ENCODE results near the gene F10.
"Not testable (repeated sequence)": the region's sequence is repeated elsewhere in the genome, so short reads cannot be mapped to it uniquely, and the experiment has no call there.

F10 gene

DNA sequence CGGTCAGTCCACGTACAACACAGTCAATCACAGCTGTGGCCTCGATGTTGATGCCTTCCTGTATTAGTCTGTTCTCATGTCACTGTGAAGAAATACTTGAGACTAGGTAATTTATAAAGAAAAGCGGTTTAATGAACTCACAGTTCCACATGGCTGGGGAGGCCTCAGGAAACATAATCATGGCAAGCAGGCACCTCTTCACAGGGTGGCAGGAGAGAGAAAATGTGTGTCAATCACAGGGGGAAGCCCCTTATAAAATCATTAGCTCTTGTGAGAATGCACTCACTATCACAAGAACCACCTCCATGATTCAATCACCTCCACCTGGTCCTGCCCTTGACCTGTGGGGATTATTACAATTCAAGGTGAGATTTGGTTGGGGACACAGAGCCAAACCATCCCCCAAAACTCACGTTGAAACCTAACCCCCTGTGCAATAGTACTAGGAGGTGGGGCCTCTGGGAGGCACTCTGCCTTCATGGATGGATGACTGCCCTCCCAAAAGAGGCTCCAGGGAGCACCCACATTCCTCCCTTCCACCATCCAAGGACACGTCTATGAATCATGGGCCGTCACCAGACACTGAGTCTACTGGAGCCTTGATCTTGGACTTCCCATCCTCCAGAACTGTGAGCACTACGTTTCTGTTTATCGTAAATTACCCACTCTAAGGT, 33.5 kb downstream of the F10 start:
- no peak for DNase-seq

DNA sequence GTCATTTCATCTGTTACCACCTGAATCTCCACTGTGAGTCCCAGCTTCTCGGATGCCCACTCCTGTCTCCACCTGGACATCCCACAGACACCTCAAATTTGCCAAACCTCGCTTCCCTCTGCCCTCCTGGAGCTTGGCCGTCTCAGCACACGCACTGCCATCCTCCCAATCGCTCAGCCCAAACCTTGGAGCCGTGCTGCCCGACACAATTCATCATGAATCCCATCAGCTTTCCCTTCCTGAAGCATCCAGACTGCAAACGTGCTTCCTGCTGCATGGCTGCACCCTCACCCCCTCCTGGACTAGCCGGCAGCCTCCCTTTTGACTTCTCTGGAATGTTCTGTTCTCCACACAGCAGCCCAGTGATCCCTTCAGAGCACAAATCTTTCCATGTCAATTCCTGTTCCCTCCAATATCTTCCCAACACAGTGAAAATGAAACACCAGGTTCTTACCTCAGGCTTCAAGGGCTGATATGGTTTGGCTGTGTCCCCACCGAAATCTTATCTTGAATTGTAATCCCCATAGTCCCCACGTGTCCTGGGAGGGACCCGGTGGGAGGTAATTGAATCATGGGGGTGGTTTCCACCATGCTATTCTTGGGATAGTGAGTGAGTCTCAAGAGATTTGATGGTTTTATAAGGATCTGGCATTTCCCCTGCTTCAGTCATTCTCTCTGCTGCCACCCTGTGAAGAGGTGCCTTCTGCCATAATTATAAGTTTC, 34.8 kb downstream of the F10 start:
- no peak for DNase-seq

DNA sequence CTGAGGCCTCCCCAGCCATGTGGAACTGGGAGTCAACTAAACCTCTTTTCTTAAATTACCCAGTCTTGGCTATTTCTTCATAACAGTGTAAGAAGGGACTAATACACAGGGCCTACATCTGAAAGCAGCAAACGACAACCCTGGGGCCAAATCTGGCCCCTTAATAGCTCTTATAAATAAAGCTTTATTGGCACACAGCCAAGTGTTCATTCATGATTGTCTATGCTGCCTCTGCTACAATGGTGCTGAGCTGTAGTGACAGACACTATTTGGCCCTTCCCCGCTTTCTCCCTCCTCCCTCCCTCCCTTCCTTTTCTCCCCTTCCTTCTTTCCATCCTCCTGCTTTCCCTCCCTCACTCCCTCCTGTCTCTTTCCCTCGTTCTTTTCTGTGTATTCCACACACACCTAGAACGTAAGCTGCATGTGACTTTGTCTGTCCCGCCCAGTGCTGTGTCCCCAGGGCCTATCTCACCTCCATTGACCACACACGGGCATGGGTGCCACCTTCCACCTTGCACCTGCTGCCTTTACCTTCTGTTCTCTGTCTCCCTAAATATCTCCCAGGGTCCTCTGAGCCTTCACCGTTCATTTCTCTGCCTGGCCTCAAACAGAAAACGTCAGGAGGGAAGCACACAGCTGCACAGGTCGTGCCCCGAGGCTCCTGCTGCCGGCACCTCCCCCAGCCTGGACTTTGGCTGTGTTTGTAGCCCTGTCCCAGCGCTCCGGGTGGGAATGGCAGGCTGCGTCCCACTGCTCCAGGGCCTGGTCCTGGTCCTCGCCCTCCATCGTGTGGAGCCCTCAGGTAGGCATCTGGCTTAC, 35.5 kb downstream of the F10 start, which contains the start of gene PROZ:
PROZ (plus strand) TSS at position 720 of the 819 bp plus-strand sequence; CDS start at position 733, 13 bp downstream.
- no peak for DNase-seq

DNA sequence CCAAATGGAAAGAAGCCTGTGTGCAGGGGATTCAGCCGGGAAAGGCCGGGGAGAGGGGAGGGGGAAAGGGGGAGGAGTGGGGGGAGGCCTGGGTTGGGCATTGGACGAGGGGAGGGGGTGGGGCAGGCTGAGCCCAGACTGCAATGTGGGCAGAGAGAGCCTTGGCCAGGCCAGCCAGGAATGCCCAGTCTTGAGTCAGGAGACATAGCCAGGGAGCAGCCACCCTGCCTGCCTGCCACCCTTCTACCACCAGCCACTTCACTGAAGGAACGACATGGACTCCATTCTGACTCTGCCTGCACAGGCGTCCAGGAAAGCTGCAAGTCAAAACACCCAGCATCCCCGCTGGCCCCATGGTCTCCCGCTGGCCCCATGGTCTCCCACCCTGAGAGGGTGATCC, 36.3 kb downstream of the F10 start:
- no peak for DNase-seq

DNA sequence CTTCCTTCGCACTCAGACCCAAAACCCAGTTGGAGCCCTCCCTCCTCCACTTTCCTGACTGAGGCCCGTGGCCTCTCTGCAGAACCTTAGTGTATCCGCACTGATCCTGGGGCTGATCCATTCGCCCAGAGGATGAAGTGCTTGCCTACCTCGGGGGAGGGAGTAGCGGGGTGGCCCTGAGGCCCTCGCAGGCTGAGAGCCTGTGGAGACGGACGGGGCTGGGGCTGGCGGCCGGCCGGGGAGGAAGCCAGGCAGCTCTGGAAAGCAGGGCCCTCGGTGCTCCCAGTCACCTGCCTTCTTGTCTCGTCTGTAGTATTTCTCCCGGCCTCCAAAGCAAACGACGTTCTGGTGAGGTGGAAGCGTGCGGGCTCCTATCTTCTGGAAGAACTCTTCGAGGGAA, 37.1 kb downstream of the F10 start:
- DNase-seq = no peak

DNA sequence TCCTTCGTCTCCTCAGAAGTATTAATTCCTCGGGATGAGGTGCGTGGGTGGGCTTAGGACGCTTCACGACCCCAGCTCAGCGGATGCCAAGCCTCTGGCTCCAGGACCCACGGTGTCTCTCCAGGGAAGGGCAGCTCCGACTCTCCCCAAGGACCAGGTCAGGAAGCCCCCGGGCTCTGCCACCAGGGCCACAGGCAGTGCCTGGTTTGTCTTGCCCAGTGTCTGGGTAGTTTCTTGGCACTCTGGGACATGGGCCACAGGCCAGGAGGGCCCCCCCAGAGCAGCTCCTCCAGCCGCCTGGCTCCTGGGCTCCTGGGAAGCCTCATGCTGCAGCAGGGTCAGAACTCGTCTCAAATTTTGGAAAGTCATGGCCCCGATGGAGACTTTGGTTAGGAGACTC, 38.4 kb downstream of the F10 start:
- no peak for DNase-seq

DNA sequence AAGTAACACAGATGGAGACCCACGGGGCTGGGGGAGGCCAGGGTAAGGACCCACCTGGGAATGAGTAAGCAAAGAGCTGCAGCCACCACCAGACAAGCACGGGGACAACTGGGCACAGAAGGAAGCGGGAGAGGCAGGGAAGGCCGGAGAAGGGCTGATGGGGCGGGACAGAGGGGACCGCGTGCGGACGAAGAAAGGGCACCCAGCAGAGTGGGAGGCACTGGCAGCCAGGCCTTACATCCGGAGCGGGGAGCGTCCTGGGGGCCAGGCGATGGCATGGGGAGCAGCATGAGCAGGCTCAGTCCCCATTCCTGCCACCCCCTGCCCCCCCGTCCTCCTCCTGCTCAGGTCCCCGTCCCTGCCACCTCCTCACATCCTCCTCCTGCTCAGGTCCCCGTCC, 38.8 kb downstream of the F10 start:
- no peak for DNase-seq

DNA sequence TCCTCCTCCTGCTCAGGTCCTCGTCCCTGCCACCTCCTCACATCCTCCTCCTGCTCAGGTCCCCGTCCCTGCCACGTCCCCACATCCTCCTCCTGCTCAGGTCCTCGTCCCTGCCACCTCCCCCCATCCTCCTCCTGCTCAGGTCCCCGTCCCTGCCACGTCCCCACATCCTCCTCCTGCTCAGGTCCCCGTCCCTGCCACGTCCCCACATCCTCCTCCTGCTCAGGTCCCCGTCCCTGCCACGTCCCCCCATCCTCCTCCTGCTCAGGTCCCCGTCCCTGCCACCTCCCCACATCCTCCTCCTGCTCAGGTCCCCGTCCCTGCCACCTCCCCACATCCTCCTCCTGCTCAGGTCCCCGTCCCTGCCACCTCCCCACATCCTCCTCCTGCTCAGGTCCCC, 39.4 kb downstream of the F10 start:
- not testable (repeated sequence) for DNase-seq

DNA sequence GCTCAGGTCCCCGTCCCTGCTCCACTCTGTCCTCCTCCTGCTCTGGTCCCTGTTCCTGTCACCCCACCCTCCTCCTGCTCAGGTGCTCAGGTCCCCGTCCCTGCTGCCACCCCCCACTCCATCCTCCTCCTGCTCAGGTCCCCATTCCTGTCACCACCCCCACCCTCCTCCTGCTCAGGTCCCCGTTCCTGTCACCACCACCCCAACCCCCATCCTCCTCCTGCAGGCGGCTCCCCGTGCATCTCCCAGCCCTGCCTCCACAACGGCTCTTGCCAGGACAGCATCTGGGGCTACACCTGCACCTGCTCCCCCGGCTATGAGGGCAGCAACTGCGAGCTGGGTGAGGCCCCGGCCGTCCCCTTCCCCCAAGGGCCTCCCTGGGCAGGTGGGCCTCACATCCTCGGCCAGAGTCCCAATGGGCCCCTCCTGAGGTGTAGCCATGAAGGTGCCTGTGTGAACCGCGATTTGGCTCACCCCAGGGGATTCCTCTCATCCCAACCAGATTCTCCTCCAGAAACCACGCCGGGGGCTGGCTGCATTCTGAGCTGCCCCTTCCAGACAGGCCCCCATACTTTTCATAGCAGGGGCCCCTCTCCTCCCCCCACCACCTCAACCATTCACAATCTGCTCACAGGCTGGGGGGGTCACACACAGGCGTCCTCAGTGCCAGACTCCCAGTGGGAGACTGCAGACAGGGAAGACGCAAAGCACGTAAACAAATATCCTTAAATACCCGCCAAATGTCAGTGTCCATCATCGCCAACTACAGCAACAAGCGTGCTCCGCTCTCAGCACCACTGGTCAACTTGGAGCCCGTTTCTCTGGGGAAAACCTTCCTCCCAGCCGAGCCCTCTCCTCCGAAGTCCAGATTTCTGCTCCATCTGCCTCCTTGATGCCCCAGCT, 40.4 kb downstream of the F10 start:
- no peak for DNase-seq

DNA sequence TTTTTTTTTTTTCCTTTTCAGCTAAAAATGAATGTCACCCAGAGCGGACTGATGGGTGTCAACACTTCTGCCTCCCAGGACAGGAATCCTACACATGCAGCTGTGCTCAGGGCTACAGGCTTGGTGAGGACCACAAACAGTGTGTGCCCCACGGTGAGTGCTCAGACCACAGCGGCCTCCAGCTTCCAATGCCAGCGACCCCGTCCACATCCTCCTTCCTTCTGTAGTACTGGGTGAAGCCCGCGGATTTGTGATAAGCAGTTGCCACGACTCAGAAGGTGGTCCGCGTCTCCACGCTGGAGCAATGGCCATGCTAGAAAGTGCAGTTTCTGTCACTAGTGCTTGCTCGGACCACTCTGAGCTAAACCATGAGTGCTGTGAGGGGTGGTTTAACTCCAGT, 41.9 kb downstream of the F10 start:
- no peak for DNase-seq

DNA sequence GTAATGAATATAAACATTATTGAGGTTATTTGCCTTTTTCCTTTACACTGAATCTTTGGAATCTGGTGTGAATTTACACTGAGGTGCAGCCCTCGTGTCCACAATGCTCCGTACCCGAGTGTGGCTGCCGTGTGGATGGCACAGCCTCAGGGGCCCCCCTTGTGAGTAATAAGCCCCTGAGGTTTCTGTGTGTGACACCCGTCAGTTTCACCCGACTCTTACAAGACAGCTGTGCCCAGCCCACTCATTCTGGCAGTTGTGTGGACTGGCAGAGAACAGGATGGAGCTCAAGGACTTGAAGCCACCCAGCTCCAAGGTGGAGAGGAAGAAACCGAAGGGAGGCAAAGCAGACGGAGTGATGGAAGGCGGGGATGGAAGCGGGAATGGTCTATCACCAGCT, 43.7 kb downstream of the F10 start:
- no peak for DNase-seq

DNA sequence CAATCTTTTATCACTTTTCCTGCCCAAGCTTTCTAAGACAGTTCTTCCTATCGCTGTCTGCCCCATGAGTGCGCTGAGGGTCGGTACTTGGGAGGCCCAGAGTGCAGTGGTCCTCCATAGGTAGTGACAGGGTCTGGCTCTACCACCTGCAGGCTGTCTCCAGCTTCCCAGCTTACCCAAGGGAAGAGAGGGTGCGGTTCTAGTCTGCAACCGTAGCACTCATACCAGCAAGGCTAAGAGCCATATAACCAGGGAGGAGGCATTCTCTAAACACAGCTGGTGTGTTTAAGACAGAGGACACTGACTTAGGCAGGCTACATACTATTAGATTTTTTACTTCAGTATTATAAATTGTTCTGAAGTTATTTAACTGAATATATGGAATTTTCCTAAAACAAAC, 44.1 kb downstream of the F10 start:
- DNase-seq = no peak

DNA sequence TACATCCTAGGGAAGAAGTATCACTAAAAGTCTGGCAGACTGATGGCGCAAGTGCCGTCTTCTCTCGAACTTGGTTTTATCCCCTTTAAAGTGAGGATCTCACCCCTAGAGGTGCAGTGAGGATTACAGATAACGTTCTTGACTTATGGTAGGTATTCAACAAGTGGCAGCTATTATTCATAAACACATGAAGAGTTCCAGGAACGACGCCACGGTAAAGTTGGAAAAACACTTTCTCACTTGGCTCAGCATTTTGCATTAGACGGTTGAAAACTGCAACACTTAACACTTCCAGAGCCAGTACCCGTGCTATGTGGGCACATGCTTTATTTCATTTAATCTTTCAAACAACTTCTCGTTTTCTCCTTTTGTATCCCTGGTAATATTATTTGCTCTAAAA, 44.6 kb downstream of the F10 start:
- DNase-seq = no peak

DNA sequence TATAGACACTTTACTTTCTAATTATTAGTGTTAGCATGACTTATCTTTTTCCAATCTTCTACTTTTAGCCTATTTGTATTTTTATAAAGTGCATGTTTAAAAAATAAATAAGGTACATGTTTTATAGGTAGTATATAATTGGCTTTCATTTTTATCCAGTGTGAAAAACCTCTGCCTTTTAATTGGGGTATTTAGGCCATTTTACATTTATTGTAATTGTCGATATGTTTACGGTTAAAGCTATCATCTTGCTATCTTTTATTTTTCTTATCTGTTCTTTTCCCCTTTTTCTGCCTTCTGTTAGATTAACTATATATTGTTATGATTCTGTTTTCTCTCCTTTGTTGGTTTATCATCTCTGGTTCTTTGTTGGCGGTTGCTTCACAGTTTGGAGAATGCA, 45.0 kb downstream of the F10 start:
- DNase-seq = no peak

DNA sequence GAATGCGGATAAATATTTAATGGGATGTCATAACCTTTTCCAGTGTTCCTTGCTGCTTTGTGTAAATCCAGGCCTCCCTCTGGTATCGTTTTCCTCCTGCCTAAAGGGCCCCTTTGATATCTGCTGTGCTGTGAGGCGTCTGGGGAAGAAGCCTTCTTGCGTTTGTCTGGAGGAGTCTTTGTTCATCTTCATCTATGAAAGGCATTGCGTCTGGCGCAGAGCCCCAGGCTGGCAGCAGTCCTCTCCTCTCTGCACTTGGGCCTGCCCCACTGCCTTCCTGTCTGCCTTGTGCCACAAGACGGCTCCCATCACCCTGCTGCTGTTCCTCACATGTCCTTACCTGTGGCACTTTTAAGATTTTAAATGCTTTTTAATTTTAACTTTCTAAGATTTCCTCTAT, 45.6 kb downstream of the F10 start:
- no peak for DNase-seq

DNA sequence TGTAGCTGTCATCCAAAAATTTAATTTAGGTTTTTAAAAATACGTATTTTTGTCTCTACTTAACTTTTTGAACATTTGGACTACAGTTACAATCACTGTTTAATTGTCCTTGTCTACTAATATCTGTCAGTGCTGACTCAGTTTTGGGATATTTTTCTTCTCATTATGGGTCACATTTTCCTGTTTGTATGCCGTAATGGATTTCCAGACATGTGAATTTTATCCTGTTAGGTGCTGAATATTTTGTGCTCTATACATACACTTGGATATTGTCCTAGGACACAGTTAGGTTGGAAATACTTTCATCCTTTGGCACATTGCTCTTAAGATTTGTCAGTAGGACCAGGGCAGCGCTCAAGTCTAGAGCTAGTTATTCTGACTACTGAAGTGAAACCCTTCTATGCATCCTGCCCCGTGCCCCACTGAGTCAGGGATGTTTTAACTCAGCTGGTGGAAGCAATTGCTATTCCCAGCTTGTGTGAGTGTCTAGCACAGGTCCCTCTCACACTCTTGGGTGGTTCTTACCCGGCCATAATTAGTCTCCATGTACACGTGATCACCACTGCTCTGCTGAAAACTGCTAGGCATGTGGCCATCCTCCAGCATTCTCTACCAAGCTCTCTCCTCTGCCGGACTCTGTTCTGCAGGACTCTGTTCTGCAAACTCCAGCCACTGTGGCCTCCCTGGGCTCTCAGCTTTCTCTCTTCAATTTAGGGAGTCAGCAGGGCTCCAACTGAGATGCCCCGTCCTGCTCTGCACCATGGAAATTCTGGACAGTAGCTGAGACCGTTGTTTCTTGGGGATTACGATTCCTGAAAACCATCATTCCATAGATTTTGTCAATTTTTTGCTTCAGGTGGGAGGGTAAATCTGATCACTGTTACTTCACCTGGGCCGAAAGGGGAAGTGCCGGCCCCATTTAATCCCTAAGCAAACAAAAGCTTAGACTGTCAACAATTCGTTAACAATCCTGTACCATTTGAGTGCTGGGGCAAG, 47.0 kb downstream of the F10 start:
- DNase-seq = no peak

DNA sequence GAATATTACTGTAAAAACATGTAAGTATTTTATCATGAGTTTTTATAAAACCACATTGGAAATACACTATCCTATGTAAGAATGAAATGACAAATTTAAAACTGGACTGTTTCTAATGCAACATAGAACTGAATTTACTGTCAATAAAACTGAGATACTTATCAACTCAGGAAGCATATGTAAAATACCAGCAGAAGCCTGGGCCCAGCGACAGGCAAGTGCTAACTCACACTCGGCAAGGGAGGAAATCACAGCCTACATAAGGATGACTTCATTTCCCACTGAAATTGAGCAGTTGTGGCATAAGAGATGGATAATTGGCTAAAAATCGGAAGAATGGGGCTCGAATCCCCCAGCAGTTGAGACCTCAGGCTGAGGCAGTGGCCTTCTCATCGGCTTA, 47.9 kb downstream of the F10 start:
- no peak for DNase-seq

DNA sequence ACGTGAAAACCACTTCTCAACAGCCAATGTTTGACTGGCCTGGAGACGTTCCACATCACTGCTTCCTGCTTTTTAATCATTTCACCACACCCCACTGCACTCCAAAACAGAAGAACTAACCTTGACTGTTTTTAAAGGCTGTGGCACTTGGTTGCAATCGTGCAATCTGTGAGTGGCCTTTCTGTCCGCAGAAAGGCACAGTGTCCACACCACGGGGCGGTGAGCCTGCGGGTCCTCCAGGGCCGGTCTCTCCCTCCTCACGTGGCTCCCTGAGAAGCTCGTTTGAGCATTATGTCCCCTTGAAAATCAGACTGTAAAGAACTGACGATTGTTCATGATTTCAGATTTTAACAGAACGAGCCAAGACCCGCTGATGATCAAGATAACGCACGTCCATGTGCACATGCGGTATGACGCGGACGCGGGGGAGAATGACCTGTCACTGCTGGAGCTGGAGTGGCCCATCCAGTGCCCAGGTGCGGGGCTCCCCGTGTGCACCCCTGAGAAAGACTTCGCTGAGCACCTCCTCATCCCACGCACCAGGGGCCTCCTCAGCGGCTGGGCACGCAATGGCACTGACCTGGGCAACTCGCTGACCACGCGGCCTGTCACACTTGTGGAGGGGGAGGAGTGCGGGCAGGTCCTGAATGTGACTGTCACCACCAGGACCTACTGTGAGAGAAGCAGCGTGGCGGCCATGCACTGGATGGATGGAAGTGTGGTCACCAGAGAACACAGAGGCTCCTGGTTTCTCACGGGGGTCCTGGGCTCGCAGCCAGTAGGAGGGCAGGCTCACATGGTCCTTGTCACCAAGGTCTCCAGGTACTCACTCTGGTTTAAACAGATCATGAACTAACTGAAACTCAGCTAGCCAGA, 48.9 kb downstream of the F10 start:
- no peak for DNase-seq

DNA sequence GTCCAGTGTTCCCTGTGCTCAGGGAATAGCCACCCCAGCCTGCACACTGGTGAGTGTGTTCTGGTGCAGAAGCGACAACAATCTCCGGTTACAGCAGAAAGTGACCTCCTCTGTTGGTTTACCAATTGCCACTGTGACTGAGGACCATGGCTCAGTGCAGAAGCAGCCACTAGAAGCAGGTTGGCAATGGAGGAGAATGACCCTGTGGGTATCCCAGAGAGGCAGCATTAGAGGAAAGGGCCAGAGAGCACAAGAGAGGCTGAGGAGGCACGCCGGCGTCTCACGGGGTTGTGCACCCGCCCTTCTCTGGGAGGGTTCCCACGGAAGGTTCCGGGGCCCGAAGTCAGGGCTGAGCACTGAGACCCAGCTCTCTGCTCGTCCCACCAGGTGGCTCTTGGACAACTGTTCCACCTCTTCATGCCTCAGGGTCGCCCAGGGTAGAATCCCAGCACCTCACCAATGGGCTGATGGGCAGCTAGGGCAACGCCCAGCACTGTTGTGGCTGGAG, 49.9 kb downstream of the F10 start:
- DNase-seq = no peak

DNA sequence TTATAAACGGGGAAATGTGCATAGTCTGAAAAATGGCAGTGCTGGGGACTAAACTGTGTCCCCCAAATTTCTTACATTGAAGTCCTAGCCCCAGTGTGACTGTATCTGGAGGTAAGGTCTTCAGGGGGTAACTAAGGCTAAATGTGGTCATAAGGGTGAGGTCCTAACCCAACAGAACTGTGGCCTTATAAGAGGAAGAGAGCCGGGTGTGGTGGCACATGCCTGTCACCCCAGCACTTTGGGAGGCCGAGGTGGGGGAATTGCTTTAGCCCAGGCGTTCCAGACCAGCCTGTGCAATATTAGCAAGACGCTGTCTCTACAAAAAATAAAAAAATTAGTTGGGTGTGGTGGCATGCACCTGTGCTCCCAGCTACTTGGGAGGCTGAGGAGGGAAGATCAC, 53.7 kb downstream of the F10 start:
- DNase-seq = peak in 1 of 2 experiments; percentile 48

Data from activated CD4-positive, alpha-beta T cell treated with anti-CD3 and anti-CD28 coated beads, Interleukin-2, amount 50 U/mL, for 48 hours (primary cell).